ENCODE data around the gene NUDT13. TPM values are rescaled to one million over a fixed set of nuclear protein-coding genes. Genes with fewer than 3 reads are reported as not detected.

The NUDT13 gene
- total and polyA plus RNA-seq, 9 of the 15 experiments (the other 6 are each of a cell fraction or from before 2014, with no cell fraction given), result 4.7 to 11.1 (median 5.6) TPM

DNA sequence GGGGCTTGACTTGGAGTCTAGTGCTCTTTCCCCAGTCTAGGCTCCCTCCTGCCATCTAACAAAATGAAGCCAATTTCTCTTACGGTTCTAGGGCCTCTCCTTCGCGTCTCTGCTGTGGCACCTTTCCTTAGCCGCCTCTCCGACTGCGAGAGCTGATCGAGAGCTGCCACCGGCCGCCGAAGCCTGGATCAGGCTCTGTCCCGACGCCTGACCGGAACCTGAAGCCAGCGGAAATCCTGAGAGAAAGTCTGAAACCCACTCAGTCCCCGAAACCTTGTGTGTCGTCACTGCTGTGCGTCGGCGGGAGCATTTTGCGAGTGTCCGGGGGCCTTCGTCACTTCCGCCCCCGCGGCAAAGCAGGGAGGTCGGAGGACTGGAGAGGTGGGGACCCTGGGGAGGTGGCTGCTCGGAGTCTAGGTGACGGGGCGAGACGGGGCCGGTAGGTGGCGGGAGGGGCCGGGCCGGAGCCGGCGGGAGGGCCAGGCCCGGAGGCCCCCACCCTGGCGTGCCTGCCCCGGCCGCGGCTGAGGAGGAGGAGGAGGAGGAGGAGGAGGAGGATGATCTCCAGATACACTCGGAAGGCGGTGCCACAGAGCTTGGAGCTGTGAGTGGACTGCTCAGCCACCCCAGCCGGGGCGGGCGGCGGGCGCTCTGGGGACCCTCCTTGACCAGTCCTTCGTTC, 57.7 kb downstream of the NUDT13 start, which contains the start of the genes ECD and FAM149B1 (continued):
- TF ChIP-seq PPARD (CRISPR knock-in tag; IDR thresholded peaks at IDR 0.05), result no peak
- TF ChIP-seq, protein P1, sequence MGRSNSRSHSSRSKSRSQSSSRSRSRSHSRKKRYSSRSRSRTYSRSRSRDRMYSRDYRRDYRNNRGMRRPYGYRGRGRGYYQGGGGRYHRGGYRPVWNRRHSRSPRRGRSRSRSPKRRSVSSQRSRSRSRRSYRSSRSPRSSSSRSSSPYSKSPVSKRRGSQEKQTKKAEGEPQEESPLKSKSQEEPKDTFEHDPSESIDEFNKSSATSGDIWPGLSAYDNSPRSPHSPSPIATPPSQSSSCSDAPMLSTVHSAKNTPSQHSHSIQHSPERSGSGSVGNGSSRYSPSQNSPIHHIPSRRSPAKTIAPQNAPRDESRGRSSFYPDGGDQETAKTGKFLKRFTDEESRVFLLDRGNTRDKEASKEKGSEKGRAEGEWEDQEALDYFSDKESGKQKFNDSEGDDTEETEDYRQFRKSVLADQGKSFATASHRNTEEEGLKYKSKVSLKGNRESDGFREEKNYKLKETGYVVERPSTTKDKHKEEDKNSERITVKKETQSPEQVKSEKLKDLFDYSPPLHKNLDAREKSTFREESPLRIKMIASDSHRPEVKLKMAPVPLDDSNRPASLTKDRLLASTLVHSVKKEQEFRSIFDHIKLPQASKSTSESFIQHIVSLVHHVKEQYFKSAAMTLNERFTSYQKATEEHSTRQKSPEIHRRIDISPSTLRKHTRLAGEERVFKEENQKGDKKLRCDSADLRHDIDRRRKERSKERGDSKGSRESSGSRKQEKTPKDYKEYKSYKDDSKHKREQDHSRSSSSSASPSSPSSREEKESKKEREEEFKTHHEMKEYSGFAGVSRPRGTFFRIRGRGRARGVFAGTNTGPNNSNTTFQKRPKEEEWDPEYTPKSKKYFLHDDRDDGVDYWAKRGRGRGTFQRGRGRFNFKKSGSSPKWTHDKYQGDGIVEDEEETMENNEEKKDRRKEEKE (IDR thresholded peaks at IDR 0.05; ENCODE audit: borderline replicate concordance in 1 of 2, control insufficient read depth in 1 of 2, low read depth in 2 of 2, low read length in 1 of 2), result 0 out of 4 replicates have a peak, but pooled peaks of 1 of the 2 experiments have one; percentile 20
- TF ChIP-seq, protein P2, sequence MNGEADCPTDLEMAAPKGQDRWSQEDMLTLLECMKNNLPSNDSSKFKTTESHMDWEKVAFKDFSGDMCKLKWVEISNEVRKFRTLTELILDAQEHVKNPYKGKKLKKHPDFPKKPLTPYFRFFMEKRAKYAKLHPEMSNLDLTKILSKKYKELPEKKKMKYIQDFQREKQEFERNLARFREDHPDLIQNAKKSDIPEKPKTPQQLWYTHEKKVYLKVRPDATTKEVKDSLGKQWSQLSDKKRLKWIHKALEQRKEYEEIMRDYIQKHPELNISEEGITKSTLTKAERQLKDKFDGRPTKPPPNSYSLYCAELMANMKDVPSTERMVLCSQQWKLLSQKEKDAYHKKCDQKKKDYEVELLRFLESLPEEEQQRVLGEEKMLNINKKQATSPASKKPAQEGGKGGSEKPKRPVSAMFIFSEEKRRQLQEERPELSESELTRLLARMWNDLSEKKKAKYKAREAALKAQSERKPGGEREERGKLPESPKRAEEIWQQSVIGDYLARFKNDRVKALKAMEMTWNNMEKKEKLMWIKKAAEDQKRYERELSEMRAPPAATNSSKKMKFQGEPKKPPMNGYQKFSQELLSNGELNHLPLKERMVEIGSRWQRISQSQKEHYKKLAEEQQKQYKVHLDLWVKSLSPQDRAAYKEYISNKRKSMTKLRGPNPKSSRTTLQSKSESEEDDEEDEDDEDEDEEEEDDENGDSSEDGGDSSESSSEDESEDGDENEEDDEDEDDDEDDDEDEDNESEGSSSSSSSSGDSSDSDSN (IDR thresholded peaks at IDR 0.05; ENCODE audit: borderline replicate concordance in 1 of 2, low read depth in 2 of 2, low read length in 2 of 2), result peak in 1 of 2 experiments; percentile 14; a peak in 1 of 4 replicates
- TF ChIP-seq ZNF589 (CRISPR knock-in tag; IDR thresholded peaks at IDR 0.05; ENCODE audit: low read depth), result no peak
- TF ChIP-seq ZFP30 (CRISPR knock-in tag; IDR thresholded peaks at IDR 0.05; ENCODE audit: borderline replicate concordance), result no peak
- TF ChIP-seq, protein P3, sequence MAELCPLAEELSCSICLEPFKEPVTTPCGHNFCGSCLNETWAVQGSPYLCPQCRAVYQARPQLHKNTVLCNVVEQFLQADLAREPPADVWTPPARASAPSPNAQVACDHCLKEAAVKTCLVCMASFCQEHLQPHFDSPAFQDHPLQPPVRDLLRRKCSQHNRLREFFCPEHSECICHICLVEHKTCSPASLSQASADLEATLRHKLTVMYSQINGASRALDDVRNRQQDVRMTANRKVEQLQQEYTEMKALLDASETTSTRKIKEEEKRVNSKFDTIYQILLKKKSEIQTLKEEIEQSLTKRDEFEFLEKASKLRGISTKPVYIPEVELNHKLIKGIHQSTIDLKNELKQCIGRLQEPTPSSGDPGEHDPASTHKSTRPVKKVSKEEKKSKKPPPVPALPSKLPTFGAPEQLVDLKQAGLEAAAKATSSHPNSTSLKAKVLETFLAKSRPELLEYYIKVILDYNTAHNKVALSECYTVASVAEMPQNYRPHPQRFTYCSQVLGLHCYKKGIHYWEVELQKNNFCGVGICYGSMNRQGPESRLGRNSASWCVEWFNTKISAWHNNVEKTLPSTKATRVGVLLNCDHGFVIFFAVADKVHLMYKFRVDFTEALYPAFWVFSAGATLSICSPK (IDR thresholded peaks at IDR 0.05; ENCODE audit: borderline replicate concordance), result no peak
- TF ChIP-seq, protein P4, sequence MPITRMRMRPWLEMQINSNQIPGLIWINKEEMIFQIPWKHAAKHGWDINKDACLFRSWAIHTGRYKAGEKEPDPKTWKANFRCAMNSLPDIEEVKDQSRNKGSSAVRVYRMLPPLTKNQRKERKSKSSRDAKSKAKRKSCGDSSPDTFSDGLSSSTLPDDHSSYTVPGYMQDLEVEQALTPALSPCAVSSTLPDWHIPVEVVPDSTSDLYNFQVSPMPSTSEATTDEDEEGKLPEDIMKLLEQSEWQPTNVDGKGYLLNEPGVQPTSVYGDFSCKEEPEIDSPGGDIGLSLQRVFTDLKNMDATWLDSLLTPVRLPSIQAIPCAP (CRISPR knock-in tag; IDR thresholded peaks at IDR 0.05; ENCODE audit: borderline replicate concordance), result no peak
- TF ChIP-seq ETV5 (CRISPR knock-in tag; IDR thresholded peaks at IDR 0.05; ENCODE audit: low read depth), result peak; percentile 61; the same call in 1 of the 2 replicates
- TF ChIP-seq, protein P5, sequence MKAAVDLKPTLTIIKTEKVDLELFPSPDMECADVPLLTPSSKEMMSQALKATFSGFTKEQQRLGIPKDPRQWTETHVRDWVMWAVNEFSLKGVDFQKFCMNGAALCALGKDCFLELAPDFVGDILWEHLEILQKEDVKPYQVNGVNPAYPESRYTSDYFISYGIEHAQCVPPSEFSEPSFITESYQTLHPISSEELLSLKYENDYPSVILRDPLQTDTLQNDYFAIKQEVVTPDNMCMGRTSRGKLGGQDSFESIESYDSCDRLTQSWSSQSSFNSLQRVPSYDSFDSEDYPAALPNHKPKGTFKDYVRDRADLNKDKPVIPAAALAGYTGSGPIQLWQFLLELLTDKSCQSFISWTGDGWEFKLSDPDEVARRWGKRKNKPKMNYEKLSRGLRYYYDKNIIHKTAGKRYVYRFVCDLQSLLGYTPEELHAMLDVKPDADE (conservative IDR thresholded peaks at IDR 0.05; ENCODE audit: control insufficient read depth, low read depth, low read length), result peak; percentile 76; the same call in 1 of the 2 replicates
- peak; percentile 83 for TF ChIP-seq CBX1 (IDR thresholded peaks at IDR 0.05; ENCODE audit: low read depth)
- TF ChIP-seq NCOA6 (IDR thresholded peaks at IDR 0.05), result no peak
- peak; percentile 92 for TF ChIP-seq POLR2H (tag; IDR thresholded peaks at IDR 0.05; ENCODE audit: low read depth)
- no peak for TF ChIP-seq SETDB1 (IDR thresholded peaks at IDR 0.05; ENCODE audit: low read length)
- no peak for TF ChIP-seq KLF1 (tag; IDR thresholded peaks at IDR 0.05)
- peak; percentile 78 for TF ChIP-seq ESRRA (IDR thresholded peaks at IDR 0.05; ENCODE audit: borderline replicate concordance, low read depth)

Data from K562 (cell line).